Cerebellar nuclear complex (tissue), 1 donor: ENCODE data around the gene RPS6KA5.
"Not testable (repeated sequence)": the region's sequence is repeated elsewhere in the genome, so short reads cannot be mapped to it uniquely, and the experiment has no call there.

Experiments used
- DNase-seq, 2 experiments: peaks; one replicate each; lab custom pipeline; 2025; lab: John Stamatoyannopoulos, UW

RPS6KA5 gene

GRCh38 chr14:91060351-91061055 lies at the start of gene RPS6KA5:
Gene RPS6KA5 (minus strand): TSS chr14:91060641. CDS start chr14:91060434, 207 bp downstream.
- peak; percentile 100 for DNase-seq

DNA sequence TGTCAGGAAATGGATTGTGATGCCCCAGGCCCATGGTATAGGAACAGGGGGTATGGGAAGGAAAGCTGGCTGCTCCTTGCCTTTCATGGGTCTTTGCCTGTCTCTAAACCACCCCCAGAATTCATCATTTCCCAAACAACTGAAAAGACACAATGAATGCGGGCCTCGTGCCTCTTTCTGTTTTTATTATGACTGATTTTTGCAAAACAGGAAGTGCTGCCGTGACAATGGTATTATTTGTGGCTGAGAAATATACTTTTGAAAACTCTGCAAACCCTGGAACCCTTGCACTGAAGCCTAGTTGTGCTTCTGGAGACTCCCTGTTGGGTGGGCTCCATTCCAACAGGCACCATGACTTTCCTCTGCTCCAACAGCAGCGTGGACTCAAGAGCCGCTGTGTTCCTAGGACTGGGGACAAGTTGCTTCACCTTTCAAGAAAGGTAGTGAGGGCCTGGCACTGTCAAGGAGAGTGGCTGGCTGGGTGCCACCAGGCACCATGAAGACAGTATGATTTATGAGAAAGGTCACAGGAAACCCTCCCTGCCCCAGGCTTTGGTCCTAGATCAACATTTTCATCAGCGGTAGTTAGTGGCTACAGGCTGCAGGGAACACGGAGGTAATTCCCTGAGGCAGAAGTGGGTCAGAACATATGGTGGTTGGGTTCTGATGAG lies 48.6 kb upstream of the RPS6KA5 start:
- DNase-seq, result peak in 1 of 2 experiments; percentile 26

DNA sequence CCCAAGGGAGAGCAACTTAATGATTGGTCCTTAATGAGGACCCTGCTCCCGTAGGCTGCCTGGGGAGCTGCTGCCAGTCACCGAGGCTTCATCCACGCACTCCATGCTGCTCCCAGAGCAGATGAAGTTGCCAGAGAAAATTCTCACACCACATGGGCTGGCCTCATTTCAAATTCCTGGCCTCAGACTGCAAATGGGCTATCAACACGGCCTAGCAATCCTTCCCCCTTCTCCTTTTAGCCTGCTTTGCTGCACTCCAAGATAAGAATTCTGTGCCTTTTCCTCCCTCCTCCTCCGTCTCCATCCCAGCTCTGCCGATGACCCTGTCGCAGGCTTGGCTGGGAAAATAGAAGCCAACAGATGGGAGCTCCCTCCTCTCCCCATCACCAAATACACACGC lies 42.7 kb upstream of the RPS6KA5 start:
- peak in 1 of 2 experiments; percentile 43 for DNase-seq

DNA sequence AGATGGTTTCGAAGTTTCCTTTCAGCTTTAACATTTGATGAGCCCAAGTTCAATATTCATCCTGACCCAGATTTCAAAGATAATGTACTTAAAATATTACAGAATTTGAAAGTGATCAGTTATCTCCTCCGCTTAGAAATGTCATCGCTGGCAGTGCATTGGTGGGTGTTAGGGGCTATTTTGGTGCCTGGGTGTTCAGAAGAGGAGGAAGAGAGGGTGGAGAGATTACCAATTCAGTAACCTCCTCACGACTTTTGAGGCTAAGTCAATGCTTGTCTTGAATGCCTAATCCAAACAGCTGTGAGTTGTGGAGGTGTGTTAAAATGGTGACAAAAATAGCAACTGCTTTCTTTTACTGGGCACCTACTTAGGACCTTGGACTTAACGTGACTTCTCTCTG lies 39.7 kb upstream of the RPS6KA5 start:
- no peak for DNase-seq

GRCh38 chr14:91098591-91098990 lies 38.1 kb upstream of the RPS6KA5 start:
- no peak for DNase-seq

DNA sequence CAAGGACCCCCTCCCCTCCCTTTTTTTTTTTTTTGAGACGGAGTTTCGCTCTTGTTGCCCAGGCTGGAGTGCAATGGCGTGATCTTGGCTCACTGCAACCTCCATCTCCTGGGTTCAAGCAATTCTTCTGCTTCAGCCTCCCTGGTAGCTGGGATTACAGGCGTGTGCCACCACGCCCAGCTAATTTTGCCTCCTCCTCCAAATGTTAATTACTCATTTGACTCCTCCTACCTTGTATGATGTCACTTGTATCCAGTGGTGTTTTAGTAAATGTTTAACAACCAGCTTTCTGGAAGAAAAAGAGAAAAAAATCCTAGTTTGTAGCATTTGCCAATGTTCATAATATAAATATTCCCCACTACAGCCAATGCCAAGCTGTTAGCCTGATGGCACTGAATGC lies 37.2 kb upstream of the RPS6KA5 start:
- not testable (repeated sequence) for DNase-seq

DNA sequence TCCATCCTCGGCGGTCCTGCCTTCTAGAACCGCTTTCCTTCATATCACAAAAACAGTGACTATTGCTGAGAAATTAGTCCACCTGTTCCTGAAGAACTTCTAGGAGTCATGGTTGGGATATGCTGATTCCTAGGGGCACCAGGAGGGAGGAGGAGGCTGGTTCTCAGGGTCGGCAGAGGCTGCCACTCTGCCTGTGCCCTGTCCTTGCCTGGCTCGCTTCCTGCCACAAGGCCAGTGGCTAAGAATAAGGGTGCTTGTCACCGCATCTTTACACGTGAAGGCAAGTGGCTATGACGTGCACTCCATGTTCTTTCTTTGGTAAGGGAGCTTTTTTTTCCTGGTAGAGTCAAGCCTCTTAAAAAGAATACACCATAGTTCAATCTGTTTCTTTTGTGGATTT lies 34.7 kb upstream of the RPS6KA5 start:
- no peak for DNase-seq

- DNase-seq, result no peak
Observed at GRCh38 chr14:91094772-91095171, 34.3 kb upstream of the RPS6KA5 start.

- not testable (repeated sequence) for DNase-seq
Observed at GRCh38 chr14:91093743-91094472, 33.5 kb upstream of the RPS6KA5 start.

DNA sequence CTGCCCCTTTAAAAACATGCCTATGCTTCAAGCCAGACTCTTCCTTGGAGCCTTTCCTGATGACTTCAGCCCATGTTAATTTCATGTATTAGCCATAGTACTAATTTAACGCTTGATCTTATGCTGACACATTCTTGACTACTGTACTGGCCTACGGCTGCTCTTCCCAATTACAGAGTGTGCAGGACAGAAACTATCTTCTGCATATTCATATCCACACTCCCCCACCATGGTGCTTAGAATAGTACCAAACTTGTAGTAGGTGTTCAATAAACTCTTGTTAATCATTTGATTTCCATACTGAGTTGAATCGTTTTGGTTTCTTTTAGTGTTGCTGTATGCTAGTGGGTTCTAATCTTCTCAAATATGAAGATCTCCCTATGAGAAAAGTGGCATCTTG lies 31.6 kb upstream of the RPS6KA5 start:
- no peak for DNase-seq

DNA sequence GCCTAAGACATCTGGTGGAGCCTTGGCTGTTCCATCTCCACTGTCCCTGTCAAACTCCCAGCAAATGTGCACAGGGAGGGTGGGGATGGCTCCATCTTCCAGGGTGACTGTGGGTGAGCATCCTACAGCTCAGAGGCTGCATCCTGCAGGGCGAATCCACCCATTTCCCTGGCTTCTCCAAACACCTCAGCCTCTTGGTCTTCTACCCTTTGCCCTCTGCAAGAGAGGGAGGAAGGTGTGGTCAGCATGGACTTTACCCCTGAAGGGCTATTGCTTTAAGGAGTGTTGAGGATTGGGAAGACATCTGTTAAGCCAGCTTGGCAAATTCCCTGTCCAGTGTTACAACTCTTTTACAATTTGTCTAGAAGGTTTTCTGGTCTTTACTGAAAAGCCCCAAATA lies 30.3 kb upstream of the RPS6KA5 start:
- DNase-seq, result no peak

DNA sequence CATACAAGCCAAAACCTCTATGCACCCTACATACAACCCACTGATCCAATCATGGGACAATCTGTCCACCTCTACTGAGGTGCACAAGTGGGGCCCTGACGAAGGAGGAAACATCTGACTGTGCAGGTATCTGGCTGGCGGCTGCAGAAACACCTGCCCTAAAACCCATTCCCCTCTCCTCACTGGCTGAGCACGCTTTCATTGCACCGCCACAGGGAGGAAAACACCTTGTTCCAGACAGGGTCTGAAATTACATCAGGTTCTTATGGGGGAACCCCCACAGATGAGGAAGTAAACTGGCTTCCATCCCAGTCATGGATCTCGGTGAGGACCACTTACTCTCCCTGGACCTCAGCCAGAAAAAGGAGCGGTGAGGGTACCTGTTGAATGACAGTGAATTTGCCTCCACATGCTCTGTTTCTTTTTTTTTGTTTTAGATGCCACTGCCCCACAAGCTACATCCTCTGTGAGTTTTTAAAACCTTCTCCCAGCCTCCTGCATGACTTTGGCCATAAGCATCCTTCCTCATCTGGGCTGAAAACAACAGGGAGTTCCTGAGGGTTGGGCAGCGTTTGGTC lies 29.6 kb upstream of the RPS6KA5 start:
- DNase-seq, result no peak

DNA sequence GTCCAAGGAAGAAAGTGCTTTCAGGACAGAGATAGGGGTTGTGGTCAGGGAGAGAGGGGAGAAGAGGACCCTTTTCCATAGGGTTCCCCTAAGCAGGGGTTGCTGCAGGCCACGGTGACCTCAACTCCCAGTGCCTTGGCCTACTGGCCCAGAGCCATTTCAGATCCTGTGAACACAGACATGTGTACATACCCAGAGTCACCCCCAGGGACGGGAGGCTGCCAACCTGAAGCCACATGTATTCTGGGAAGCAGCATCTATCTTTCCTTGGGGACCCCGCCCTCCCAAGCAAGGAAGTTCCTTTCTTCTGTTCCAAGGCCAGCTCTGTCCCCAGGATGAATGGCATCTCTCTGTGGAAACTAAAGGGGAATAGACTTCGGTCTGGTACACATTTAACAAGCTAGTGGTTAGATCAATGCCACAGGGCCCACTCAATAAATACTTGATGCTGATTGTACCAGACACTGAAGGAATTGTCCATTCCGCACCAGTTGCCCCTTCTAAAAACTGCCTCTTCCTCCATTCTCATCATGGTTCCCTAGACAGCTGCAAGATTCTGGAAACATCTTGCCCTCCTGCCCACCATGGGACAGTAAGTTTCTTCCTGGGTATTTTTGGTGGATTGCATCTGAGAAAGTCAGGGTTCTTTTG lies 28.3 kb upstream of the RPS6KA5 start:
- no peak for DNase-seq

- not testable (repeated sequence) for DNase-seq
Observed at GRCh38 chr14:91087470-91087869, 27.0 kb upstream of the RPS6KA5 start.

- no peak for DNase-seq
Observed at GRCh38 chr14:91084516-91084915, 24.1 kb upstream of the RPS6KA5 start.

DNA sequence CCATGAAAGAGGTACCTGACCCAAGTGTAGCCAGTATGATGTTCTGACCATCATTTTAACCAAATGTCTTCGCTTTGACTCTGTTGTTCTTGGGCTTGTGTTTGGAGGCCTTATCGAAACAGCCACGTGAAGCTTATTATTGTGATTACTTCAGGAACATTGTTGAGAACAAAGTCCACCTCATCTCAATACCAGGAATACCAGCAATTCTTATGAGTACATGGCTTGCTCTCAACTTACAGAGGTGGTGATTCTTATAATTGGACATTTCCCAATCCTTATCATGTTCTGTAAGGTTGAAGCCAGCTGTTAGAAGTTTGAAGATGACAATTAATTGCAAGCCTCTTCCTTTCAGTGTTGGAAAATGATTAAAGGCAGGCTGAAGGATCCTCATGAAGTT lies 21.8 kb upstream of the RPS6KA5 start:
- no peak for DNase-seq

DNA sequence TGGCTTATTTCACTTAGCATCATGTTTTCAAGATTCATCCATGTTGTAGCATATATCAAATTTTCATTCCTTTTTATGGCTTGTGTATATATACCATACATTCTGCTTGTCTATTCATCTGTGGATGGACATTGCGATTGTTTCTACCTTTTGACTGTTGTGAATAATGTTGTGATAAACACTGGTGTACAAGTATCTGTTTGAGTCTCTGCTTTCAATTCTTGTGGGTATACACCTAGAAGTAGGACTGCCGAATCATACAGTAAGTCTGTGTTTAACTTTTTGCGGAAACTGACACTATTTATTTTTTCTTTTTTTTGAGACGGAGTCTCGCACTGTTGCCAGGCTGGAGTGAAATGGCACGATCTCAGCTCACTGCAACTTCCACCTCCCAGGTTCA lies 19.6 kb upstream of the RPS6KA5 start:
- no peak for DNase-seq

- no peak for DNase-seq
Observed at GRCh38 chr14:91078095-91078737, 17.8 kb upstream of the RPS6KA5 start.

- DNase-seq, result no peak
Observed at GRCh38 chr14:91075553-91075952, 15.1 kb upstream of the RPS6KA5 start.

DNA sequence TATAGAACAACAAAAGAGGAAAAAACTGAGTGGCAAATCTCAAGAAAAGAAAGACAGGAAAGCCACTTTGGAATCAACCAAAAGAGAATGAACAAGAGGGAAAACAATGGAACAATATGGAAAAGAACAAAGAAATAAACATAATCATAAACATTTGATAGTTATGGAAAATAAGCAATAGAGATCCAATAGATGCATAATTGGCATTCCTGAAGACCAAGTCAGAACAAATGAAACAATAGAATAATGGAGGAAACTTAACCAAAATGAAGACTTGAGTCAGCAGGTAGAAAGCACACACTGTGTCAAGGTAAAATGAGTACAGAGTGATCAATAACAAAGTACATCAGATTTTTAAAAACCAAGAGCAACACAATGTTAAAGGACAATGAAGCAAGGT lies 10.1 kb upstream of the RPS6KA5 start:
- DNase-seq, result no peak

DNA sequence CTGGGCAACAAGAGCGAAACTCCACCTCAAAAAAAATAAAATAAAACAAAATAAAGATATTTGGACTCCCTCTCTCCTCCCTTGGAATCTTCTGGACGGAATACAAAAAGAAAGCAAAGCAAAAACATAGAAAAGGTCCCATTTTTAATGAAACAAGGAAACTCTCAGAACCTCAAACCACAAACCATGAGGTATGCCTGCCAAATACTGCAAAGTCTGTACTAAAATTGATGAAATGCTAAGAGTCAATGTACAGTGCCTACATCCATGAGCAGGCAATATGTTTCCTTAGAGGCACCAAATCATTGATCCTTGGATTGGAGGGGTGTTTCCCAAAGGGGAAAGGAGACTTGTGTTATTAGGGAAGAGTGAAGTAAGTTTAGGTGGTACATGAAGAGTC lies 8.2 kb upstream of the RPS6KA5 start:
- DNase-seq, result no peak

DNA sequence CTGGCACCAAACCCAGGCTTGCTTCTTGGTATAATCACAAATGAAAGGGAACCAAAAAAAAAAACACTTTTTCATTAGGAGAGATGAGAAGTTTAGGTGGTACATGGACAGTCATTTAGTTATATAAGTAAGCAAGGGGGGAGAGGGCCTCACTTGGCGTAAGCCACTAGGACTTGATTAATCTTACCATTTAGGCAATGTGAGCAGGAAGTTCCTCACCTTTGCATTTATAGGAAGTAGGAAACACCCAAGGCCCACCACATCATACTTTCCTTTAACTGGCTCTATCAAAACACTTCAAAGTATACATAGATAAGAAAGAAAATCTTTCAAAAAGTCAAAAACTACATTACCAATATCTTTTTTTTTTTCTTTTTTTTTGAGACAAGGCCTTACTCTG lies 6.7 kb upstream of the RPS6KA5 start:
- no peak for DNase-seq
